ENCODE data around the gene EBLN1. TPM values are rescaled to one million over a fixed set of nuclear protein-coding genes. Genes with fewer than 3 reads are reported as not detected.

EBLN1 gene
- polyA plus RNA-seq, 5 donors = 0.09 TPM; not detected in 4

Other genes with a start within 250 kb of the EBLN1 start
- gene DNAJC1, start 214.3 kb downstream of the EBLN1 start, polyA plus RNA-seq (ENCODE audit: insufficient read depth in 1 of 5, insufficient read length in 5 of 5, low replicate concordance in 1 of 5) = 10 to 100 TPM; 29.6 to 38.2 (median 30.4) TPM
- gene COMMD3, start 98.4 kb upstream of the EBLN1 start, polyA plus RNA-seq (ENCODE audit: insufficient read depth in 1 of 5, insufficient read length in 5 of 5, low replicate concordance in 1 of 5) = 10 to 100 TPM; 70.5 to 97.5 (median 81.2) TPM
- 100 to 1,000 TPM in 4 of 5 donors, 10 to 100 TPM in 1; 78.5 to 127 (median 108) TPM for gene BMI1, start 103.1 kb upstream of the EBLN1 start, polyA plus RNA-seq (ENCODE audit: insufficient read depth in 1 of 5, insufficient read length in 5 of 5, low replicate concordance in 1 of 5)
- gene SPAG6, start 127.5 kb upstream of the EBLN1 start, polyA plus RNA-seq (ENCODE audit: insufficient read depth in 1 of 5, insufficient read length in 5 of 5, low replicate concordance in 1 of 5) = 10 to 100 TPM in 1 of 5 donors, 1 to 10 TPM in 4; 1.9 to 14.0 (median 8.6) TPM